Vagina (tissue), 2 donors: ENCODE results near the gene EVC.

Experiments
- CTCF ChIP-seq, 3 experiments: fragments of 450-650 bp in 2 of 3; fragments of 200-600 bp in 1 of 3; sonication (generic) in 1 of 3; IDR thresholded peaks; one replicate each; pipeline ENCODE4 v1.5.1; 2017 to 2019; ENCODE audit warnings: antibody characterized with exemption in 3 of 3, mild to moderate bottlenecking in 2 of 3, moderate library complexity in 2 of 3
- POLR2A ChIP-seq, 2 donors: fragments of 450-650 bp; IDR thresholded peaks; one replicate each; pipeline ENCODE4 v1.6.1; 2017; ENCODE audit warnings: antibody characterized with exemption in 2 of 2, mild to moderate bottlenecking in 2 of 2, moderate library complexity in 2 of 2

- TF ChIP-seq CTCF (IDR thresholded peaks at IDR 0.05) (no peak), POLR2A (IDR thresholded peaks at IDR 0.05) (no peak)
Measured at GRCh38 chr4:5810151-5810550, 99.2 kb downstream of the EVC start.
